Measurements from ENCODE around the gene MFSD12.
"Not testable (repeated sequence)": the region's sequence is repeated elsewhere in the genome, so short reads cannot be mapped to it uniquely, and the experiment has no call there.

Gene MFSD12

DNA sequence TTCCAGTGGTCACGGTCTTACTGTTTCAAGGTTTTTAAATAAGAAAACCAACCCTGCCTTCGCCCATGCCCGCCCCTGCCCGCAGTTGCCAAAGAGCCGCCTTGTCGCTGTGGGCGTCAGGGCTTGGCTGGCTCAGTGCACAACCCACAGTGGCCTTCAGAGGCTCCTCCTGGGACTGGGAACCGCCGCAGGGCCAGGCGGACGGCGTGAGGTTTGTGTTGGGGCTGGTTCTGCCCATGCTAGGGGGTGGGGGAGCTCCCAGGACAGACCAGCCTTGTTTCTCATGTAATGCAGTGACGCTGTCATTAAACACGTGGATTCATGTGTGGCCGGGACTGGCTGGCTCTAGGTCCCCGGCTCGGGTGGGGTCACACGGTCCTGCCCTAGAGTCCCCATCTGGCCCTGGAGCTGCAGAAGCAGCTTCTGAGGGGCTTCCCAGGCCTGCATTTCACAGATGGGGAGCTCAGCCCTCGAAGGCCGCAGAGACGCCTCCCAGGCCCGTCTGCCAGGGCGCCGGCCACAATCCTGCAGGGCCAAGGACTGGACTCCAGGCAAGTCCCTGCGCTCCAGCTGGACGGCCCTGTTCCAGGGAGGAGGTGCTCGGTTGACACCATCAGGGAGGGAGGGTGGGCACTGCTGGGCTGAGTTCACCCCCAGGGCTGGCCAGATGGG is 20.8 kb downstream of the MFSD12 start:
- DNase-seq (ENCODE audit: low spot score): no peak

DNA sequence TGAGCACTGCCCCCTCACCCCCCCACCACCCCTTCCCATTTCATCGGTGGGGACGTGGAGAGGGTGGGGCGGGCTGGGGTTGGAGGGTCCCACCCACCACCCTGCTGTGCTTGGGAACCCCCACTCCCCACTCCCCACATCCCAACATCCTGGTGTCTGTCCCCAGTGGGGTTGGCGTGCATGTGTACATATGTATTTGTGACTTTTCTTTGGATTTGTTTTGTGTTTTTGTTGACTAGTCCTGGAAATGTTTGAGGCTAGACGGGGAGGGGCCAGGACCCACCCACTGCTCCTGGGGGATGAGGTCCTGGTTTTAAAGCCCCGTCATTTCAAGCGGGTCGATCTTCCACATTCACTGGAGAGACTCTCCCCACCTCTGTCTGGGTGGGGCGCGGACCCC is 21.4 kb downstream of the MFSD12 start:
- no peak for DNase-seq (ENCODE audit: low spot score)

DNA sequence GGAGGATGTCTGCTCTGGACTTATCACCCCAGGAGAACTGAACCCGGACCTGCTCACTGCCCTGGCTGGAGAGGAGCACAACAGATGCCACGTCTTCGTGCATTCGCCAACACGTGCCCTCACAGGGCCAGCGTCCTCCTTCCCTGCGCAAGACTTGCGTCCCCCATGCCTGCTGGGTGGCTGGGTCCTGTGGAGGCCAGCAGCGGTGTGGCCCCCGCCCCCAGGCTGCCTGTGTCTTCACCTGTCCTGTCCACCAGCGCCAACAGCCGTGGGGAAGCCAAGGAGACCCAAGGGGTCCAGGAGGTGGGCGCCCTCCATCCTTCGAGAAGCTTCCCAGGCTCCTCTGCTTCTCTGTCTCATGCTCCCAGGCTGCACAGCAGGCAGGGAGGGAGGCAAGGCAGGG is 21.8 kb downstream of the MFSD12 start:
- no peak for DNase-seq (ENCODE audit: low spot score)

DNA sequence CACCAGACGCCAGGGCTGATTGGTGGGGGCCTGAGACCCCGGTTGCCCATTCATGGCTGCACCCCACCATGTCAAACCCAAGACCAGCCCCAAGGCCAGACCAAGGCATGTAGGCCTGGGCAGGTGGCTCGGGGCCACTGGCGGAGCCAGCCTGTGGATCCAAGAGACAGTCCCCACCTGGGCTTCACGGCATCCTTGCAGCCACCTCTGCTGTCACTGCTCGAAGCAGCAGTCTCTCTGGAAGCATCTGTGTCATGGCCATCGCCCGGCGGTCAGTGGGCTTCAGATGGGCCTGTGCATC is 22.2 kb downstream of the MFSD12 start:
- no peak for DNase-seq (ENCODE audit: low spot score)

DNA sequence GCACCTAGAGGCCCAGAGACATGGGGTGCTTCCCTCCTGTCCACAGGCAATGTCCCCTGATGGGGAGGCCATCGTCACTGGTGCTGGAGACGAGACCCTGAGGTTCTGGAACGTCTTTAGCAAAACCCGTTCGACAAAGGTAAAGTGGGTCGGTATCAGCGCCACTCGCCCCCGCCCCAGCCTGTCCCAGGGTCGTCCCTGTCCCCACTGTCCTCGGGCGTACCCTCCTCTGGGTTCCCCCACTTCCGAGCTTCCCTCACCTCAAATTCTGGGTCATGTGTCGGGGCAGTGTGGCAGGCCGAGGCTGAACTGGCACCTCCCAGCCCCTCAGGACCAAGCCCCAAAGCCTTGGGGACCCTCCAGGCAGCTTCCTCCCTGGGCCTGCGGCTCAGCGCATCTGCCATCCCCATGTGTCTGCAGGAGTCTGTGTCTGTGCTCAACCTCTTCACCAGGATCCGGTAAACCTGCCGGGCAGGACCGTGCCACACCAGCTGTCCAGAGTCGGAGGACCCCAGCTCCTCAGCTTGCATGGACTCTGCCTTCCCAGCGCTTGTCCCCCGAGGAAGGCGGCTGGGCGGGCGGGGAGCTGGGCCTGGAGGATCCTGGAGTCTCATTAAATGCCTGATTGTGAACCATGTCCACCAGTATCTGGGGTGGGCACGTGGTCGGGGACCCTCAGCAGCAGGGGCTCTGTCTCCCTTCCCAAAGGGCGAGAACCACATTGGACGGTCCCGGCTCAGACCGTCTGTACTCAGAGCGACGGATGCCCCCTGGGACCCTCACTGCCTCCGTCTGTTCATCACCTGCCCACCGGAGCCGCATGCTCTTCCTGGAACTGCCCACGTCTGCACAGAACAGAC is 22.8 kb downstream of the MFSD12 start:
- no peak for DNase-seq (ENCODE audit: low spot score)

DNA sequence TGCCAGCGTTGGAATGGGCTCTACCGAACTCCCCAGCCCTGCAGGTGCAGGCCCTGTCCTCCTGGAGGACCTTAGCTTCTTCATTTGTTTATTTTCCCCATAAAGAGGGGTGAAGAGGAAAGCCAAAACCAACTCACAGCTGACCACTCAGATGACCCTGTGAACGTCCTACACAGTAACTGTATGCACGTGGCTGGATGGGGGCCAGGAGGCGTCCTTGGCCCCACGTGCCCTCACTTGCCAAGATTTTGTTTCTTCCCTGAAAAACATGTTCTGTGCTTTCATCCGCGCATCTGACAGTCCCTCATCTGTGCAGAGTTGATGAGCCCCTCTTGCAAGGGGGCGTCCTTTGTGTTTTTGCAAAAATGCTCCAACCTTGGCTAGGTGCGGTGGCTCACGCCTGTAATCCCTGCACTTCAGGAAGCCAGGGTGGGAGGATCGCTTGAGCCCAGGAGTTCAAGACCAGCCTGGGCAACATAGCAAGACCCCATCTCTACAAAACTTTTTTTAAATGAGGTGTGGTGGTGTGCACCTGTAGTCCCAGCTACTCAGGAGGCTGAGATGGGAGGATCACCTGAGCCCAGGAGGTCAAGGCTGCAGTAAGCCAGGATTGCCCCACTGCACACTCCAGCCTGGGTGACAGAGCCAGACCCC is 23.7 kb downstream of the MFSD12 start:
- DNase-seq (ENCODE audit: low spot score): no peak

DNA sequence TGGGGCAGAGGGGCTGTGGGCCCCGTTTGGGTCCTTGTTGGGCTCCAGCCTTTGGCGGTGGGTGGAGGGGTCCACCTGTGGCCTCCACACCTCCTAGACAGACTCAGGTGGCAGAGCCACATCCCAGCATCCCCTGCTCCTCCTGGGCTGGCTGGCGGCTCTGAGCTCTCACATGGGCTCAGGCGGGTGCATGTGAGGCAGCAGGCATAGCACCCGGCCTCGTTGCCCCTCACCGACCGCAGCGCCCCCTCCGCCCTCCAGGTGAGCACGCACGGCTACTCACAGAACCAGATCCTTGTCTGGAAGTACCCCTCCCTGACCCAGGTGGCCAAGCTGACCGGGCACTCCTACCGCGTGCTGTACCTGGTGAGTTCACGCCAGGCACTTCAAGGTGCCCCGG is 24.4 kb downstream of the MFSD12 start:
- no peak for DNase-seq (ENCODE audit: low spot score)

DNA sequence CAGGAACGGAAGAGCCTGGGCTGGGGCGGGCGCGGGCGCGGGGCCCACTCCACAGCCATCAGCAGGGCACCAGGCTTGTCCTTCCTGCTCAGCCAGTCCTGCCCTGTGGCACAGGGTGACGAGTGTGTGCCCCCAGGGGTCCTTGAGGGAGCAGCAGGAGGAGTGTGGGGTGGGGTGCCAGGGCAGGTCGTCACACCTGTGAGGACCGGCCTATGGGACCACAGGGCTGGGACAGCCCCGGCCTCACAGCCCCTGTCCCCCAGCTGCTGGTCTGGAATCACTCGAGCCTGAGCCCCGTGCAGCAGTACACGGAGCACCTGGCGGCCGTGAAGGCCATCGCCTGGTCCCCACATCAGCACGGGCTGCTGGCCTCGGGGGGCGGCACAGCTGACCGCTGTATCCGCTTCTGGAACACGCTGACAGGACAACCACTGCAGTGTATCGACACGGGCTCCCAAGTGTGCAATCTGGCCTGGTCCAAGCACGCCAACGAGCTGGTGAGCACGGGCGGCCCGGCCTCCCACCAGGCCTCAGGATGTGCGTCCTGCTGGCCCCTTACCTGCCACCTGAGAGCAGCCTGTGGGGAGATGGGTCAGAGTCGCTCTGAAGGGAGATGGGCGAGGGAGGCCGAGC is 25.1 kb downstream of the MFSD12 start:
- DNase-seq (ENCODE audit: low spot score): no peak

DNA sequence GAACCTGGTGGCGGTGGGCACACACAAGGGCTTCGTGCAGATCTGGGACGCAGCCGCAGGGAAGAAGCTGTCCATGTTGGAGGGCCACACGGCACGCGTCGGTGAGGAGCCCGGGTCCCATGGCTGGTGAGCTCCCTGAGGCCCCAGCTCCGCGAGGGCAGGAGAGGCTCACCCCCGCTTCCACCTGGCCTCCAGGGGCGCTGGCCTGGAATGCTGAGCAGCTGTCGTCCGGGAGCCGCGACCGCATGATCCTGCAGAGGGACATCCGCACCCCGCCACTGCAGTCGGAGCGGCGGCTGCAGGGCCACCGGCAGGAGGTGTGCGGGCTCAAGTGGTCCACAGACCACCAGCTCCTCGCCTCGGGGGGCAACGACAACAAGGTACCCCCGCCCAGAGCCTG is 25.7 kb downstream of the MFSD12 start:
- DNase-seq (ENCODE audit: low spot score): no peak

DNA sequence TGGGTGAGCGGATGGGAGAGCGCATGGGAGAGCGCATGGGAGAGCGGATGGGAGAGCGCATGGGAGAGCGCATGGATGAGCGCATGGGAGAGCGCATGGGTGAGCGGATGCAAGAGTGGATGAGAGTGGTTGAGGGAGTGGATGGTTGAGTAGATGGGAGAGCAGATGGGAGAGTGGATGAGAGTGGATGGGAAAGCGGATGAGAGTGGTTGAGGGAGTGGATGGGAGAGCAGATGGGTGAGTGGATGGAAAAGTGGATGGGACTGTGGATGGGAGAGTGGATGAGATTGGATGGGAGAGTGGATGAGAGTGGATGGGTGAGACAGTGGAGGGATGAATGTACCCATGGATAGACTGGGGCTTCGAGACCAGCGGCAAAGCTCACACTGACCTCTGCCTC is 27.0 kb downstream of the MFSD12 start:
- DNase-seq (ENCODE audit: low spot score): no peak

DNA sequence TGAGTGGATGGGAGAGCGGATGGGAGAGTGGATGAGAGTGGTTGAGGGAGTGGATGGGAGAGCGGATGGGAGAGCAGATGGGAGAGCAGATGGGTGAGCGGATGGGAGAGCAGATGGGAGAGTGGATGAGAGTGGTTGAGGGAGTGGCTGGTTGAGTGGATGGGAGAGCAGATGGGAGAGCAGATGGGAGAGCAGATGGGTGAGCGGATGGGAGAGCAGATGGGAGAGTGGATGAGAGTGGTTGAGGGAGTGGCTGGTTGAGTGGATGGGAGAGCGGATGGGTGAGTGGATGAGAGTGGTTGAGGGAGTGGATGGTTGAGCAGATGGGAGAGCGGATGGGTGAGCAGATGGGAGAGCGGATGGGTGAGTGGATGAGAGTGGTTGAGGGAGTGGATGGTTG is 28.1 kb downstream of the MFSD12 start:
- not testable (repeated sequence) for DNase-seq (ENCODE audit: low spot score)

DNA sequence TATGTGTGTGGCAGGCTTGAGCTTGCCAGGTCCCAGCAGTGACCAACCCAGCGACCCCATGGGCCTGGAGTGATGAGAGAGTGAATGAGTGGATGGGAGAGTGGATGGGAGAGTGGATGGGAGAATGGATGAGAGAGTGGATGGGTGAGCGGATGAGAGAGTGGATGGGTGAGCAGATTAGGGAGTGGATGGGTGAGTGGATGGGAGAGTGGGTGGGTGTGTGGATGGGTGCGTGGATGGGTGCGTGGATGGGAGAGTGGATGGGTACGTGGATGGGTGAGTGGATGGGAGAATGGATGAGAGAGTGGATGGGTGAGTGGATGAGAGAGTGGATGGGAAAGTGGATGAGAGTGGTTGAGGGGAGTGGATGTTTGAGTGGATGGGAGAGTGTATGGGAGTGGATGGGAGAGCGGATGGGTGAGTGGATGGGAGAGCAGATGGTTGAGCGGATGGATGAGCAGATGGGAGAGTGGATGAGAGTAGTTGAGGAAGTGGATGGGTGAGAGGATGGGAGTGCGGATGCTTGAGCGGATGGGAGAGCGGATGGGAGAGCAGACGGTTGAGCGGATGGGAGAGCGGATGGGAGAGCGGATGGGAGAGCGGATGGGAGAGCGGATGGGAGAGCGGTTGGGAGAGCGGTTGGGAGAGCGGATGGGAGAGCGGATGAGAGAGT is 28.7 kb downstream of the MFSD12 start:
- DNase-seq (ENCODE audit: low spot score): no peak

DNA sequence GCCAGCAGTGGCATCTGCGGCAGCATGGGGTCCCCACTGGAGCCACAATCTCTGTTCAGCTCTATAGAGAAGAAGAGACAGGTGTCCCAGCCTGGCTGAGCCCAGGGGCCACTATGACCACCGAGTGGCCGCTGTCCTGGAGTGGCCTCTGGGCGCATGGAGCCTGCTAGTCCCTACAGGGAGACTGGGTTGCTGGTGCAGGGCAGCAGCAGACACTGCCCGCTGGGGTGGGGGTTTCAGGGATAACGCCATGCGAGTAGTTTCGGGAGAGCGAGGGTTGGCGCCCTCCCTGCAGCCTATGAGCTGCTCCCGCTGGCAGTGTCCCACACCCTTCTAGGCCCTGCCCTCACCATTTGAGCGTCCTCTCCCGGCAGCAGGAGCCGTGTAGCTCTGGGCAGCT is 29.3 kb downstream of the MFSD12 start:
- DNase-seq (ENCODE audit: low spot score): no peak

DNA sequence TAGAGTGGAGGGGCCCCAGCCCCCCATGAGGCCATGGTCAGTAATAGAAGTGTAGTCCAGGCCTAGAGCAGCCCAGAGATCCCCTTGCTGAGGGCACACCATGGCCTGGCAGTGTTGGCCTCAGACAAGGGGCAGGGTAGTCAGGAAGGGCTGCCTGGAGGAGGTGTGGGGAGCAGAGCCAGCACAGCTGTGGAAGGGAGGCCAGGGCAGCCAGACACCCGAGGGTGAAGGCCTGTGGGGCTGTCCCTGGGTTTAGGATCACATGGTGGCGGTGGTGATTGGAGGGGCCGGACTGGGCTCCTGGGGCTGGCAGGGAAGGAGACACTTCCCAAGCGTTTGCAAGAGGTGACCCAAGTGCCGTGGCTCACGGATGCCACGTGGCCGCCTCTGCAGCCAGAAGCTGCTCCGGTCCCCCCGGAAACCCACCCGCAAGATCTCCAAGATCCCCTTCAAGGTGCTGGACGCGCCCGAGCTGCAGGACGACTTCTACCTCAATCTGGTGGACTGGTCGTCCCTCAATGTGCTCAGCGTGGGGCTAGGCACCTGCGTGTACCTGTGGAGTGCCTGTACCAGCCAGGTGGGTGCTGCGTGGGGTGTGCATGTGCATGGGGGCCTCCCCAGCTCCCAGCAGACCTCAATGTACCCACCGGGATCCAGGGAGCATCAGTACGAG is 30.0 kb downstream of the MFSD12 start:
- DNase-seq (ENCODE audit: low spot score): no peak

DNA sequence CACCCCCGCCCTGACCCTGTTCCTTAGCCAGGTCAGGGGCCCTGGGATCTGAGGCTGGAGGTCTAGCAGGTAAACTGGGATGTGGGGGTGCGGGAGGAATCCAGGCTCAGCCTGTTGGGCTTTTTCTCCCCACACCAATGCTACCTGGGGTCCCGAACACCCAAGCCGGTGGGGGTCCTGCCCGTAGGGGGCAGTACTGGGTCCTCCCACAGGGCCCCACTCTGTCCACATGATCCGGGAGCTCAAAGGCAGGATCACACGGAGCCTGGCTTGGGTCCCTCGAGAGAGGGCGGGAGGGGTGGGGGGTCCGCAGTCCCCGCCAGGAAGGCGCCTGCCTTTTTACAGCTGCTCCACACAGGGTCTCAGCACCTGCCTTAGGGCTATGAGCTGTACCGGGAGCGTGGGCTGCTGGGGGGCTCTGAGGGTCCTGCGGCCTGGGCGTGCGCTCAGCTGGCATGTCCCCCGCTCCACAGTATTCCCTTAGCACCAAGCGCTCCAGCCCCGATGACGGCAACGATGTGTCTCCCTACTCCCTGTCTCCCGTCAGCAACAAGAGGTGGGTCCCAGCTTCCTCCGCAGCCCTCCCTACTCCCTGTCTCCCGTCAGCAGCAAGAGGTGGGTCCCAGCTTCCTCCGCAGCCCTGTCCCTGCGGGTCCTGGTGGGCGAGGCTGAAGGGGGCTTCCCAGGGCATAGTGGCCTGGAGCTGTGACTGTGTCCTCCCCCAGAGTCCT is 30.7 kb downstream of the MFSD12 start:
- DNase-seq (ENCODE audit: low spot score): no peak

DNA sequence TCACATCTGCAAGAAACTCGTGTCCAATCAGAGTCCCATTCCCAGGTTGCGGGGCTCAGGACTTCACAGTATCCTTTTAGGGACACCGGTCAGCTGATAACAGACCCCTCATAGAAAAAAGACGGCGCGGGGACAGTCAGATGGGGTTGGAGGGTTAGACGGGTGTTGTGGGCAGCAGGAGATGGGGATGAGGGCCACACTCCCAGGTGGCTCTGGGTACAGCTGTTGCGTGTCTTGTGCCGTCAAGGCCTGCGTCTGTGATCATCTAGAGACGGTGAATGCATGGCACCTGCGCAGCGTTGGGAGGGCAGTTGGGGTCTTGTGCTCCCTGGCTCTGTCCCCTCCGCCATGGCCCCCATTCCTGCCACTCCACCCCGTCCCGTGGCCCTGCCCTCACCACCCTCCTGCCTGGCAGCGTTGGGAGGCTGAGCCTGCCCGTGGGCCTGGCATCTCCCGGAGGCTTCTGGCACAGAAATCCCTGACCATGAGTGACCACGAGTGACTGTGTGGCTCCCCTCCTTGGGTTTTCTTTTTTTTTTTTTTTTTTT is 32.4 kb downstream of the MFSD12 start:
- DNase-seq (ENCODE audit: low spot score): no peak

DNA sequence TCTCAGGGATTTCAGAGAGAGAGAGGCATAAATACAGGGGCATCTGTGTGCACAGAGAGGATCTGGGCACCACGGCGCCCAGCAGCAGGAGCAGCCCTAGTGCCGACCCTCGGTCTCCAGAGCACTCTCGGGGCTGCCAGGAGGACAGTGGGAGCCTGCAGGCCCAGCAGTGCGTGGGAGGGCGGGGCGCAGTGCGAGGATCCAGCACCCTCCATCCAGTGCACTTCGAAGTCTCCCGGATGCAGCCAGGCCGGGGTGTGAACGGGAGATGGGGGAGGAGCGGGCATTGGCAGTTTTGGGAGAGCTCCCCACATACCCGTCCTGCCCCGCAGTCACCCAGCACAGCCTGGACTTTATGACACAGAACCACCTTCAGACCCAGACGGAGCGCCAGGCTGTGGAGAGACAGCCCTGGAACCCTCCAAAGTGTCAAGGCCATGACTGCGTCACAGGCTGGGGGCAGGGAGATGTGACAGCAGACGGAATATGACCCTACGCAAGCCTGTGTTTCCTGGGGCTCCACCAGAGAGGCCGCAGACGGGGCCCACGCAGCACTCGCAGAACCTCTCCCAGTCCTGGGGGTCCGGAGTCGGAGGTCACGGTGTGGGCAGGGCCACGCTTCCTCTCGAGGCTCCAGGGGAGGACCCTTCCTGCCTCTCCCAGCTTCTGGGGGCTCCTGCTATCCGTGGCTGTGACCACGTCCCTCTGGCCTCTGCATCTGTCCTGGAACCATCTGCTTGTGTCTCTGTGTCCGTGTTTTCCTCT is 33.1 kb downstream of the MFSD12 start:
- no peak for DNase-seq (ENCODE audit: low spot score)

DNA sequence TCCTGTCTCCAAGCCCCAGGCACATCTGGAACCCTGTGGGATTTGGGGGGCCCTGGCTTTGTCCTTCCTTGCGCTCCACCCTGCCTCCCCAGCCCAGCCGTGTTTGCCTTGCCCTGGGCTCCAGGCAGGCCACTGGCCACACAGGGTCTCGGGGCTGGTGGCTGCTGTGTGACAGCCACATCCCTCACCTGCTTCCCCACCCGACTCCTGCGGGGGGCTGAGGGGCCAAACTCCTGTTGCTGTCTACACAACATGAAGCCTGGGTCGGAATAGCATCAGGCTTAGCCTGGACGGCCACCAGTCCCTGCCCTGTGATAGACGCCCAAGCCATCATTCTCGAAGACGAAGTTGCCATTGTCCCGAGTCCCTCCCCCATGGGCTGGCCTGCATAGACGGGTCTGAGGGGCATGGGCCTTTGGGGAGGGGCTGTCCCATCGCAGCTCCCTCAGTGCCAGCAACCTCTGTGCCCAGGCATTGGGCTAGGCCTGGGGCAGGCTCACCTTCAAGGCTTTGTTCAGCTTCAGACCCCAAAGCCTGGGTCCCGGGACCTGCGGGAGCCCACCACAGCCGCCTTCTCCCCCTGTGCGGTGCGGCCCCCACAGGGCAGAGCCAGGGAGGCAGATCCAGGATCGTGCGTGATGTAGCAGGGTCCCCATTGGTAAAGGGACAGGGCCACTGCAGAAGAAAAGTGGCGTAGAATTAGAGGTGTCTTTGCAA is 33.9 kb downstream of the MFSD12 start:
- no peak for DNase-seq (ENCODE audit: low spot score)
